ENCODE data around the gene AFF1. TPM values are rescaled to one million over a fixed set of nuclear protein-coding genes. Genes with fewer than 3 reads are reported as not detected.
A peak's percentile ranks its signal among the peaks of the same experiment; 100 is the strongest.

The AFF1 gene
- total RNA-seq, 4 donors from 2014 or later, result 155 to 238 (median 192) TPM

DNA sequence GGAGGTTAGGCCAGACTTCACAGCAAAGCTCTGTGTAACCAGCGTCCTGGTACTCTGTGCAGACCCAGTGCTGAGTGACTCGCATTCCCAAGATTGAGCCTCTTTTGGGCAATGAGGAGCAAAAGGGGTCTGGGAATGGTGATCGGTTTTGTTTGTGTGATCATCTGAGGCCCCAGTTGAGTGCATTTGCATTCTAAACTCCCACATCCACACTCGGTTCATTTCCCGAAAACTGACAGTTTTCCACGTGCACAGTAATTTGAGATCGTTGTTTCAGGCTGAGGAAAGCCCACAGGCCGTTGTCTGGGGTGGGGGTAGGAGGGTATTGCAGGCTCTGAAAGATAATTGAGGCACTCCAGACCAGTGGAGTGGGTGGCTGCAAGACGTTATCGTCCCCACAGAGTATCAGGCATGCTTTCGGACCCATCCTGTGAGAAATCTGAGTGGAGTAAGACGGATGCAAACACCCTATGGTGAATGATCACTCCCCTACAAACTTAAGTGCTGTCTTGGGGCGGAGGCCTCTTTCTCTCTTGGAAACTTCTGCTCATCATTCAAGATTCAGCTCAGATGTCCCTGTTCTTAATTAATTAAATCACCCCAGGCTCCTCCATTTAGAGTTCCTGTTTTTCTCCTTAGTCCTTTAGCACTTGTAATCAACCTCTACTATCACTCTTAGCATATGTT lies 96.1 kb downstream of the AFF1 start:
- Histone ChIP-seq H3K36me3 (no peaks in the 10 kb centered on the region), H3K27ac (peak overlapping the region; percentile 73 to 89 (median 89)), H3K9me3 (no peaks in the 10 kb centered on the region), H3K27me3 (no peaks in the 10 kb centered on the region), H3K4me1 (peaks cover 96 to 99% of the 10 kb centered on the region in 2 donors), H3K4me3 (replicated peaks in 1 of 3) (no peak overlapping the region)
- WGBS, 2 donors, result 32 to 40% methylated on average over 13 of the region's 13 CpGs
- DNase-seq, result no peak
- intact Hi-C loops (cut with DNase I), result no loop called here
- TF ChIP-seq POLR2A (IDR thresholded peaks at IDR 0.05) (no peak), CTCF (IDR thresholded peaks at IDR 0.05) (no peak)

GRCh38 chr4:87031920-87032319 lies 97.1 kb downstream of the AFF1 start:
- Histone ChIP-seq H3K27ac (peak overlapping the region; percentile 73 to 89 (median 89)), H3K9me3 (no peaks in the 10 kb centered on the region), H3K36me3 (no peaks in the 10 kb centered on the region), H3K4me3 (replicated peaks in 1 of 3) (no peak overlapping the region), H3K4me1 (peaks cover 96 to 99% of the 10 kb centered on the region in 2 donors), H3K27me3 (no peaks in the 10 kb centered on the region)
- WGBS, 2 donors, result 19 to 22% methylated on average over 2 of the region's 2 CpGs
- no peak for DNase-seq
- intact Hi-C loops (cut with DNase I), result no loop called here
- TF ChIP-seq POLR2A (IDR thresholded peaks at IDR 0.05), result no peak
- no peak for TF ChIP-seq CTCF (IDR thresholded peaks at IDR 0.05)

DNA sequence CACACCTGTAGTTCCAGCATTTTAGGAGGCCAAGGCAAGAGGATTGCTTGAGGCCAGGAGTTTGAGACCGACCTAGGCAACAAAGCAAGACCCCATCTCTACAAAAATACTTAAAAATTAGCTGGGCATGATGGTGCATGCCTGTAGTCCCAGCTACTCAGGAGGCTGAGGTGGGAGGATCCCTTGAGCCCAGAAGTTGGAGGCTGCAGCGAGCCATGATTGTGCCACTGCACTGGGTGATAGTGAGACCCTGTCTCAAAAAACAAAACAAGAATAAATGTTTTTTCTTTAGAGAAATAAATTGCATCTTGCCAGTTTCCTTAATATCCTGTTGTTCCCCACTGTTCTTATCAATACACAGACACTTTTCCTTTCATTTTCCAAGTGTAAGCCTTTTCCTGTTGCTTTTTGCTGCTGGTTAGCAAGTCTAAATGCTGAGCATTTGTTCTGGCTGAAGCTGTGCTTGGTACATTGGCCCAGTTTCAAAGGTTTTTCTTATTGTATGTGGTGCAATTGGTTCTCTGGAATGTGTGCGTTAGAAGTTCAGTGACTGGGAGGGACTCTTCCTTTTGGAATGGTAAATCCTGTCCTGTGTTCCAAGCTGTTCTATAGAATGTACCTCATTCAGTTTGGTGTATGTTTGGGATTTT lies 98.2 kb downstream of the AFF1 start:
- no peak for DNase-seq

GRCh38 chr4:87033902-87034301 lies 99.1 kb downstream of the AFF1 start:
- peaks cover 97 to 99% of the 10 kb centered on the region in 2 donors for H3K4me1 ChIP-seq
- peak overlapping the region; percentile 73 to 89 (median 89) for H3K27ac ChIP-seq
- intact Hi-C loops (cut with DNase I), result no loop called here
- no peaks in the 10 kb centered on the region for H3K27me3 ChIP-seq
- no peaks in the 10 kb centered on the region for H3K9me3 ChIP-seq
- no peaks in the 10 kb centered on the region for H3K36me3 ChIP-seq
- WGBS, 2 donors, result 76% methylated on average over 8 of the region's 8 CpGs
- no peak for TF ChIP-seq POLR2A (IDR thresholded peaks at IDR 0.05)
- TF ChIP-seq CTCF (IDR thresholded peaks at IDR 0.05), result peak in 1 of 6 experiments; percentile 14
- peak; percentile 20 to 34 for DNase-seq
- H3K4me3 ChIP-seq (replicated peaks in 1 of 3), result no peak overlapping the region

More for the DNA sequence above, 98.2 kb downstream of the AFF1 start:
- H3K27me3 ChIP-seq, result no peaks in the 10 kb centered on the region
- no peak overlapping the region for H3K4me3 ChIP-seq (replicated peaks in 1 of 3)
- intact Hi-C loops (cut with DNase I), result no loop called here
- no peaks in the 10 kb centered on the region for H3K36me3 ChIP-seq
- peaks cover 97 to 99% of the 10 kb centered on the region in 2 donors for H3K4me1 ChIP-seq
- 65% methylated on average over 3 of the region's 3 CpGs for WGBS, 2 donors
- peak overlapping the region; percentile 73 to 89 (median 89) for H3K27ac ChIP-seq
- TF ChIP-seq POLR2A (IDR thresholded peaks at IDR 0.05) (no peak), CTCF (IDR thresholded peaks at IDR 0.05) (no peak)
- no peaks in the 10 kb centered on the region for H3K9me3 ChIP-seq

- DNase-seq, result no peak
- peak overlapping the region; percentile 73 to 89 (median 89) for H3K27ac ChIP-seq
- no peaks in the 10 kb centered on the region for H3K27me3 ChIP-seq
- no peak for TF ChIP-seq POLR2A (IDR thresholded peaks at IDR 0.05)
- TF ChIP-seq CTCF (IDR thresholded peaks at IDR 0.05), result no peak
- WGBS, 2 donors, result 71 to 82% methylated on average over 3 of the region's 3 CpGs
- no peaks in the 10 kb centered on the region for H3K36me3 ChIP-seq
- H3K4me3 ChIP-seq (replicated peaks in 1 of 3), result no peak overlapping the region
- H3K4me1 ChIP-seq, result peaks cover 97 to 98% of the 10 kb centered on the region in 2 donors
- H3K9me3 ChIP-seq, result no peaks in the 10 kb centered on the region
- intact Hi-C loops (cut with DNase I), result no loop called here
These were observed 99.7 kb downstream of the AFF1 start for GRCh38 chr4:87034527-87034926.

Data from thyroid gland (tissue), 4 donors.